SK-N-SH (cell line): ENCODE measurements around the gene ZNF283. TPM values are rescaled to one million over a fixed set of nuclear protein-coding genes. Genes with fewer than 3 reads are reported as not detected.

Source experiments
- CTCF ChIA-PET: fragments of 300-600, 350-600 bp; formaldehyde crosslinking; extraction: SDS; loops from one replicate; lab custom pipeline; 2021; lab: Yijun Ruan, JAX
- POLR2A ChIA-PET: fragments of 350-600 bp; sonication (Branson Sonifier 250); formaldehyde crosslinking; extraction: SDS; loops from one replicate; lab custom pipeline; 2020; ENCODE audit warnings: antibody characterized with exemption, inconsistent platforms; lab: Yijun Ruan, JAX
- DNase-seq: peaks from one replicate; pipeline ENCODE4 v3.0.0; 2012
- H2AFZ ChIP-seq: fragments of 200-600 bp; sonication (generic); 2 replicates; pipeline ENCODE4 v1.8.1; 2016; ENCODE audit warnings: antibody characterized with exemption, mild to moderate bottlenecking, low read depth
- H3F3A ChIP-seq: fragments of 200-600 bp; sonication (generic); replicated peaks from 2 replicates; pipeline ENCODE3; 2016; ENCODE audit warnings: antibody characterized with exemption, mild to moderate bottlenecking; ENCODE audit not compliant: insufficient read depth
- H3K27ac ChIP-seq, 2 experiments: fragments of 200-500 bp in 1 of 2; fragments of 200-600 bp in 1 of 2; sonication (Bioruptor generic) in 1 of 2; sonication (generic), shearing (Covaris generic) in 1 of 2; 2 replicates each; pipeline versions ENCODE4 v1.5.1 to v1.6.1; 2014 to 2016; ENCODE audit warnings: low read depth in 2 of 2, inconsistent platforms in 1 of 2, low read length in 1 of 2, mild to moderate bottlenecking in 1 of 2, mixed read lengths in 1 of 2
- H3K27me3 ChIP-seq: fragments of 200-600 bp; sonication (generic), shearing (Covaris generic); 2 replicates; pipeline ENCODE4 v1.6.1; 2016; ENCODE audit warnings: mixed run types; ENCODE audit not compliant: insufficient read depth
- H3K36me3 ChIP-seq, 2 experiments: fragments of 200-500 bp in 1 of 2; fragments of 200-600 bp in 1 of 2; sonication (Bioruptor generic) in 1 of 2; sonication (generic) in 1 of 2; replicated peaks in 1 of 2; 2 replicates each; pipeline versions ENCODE3 to v1.5.1; 2014 to 2016; ENCODE audit warnings: low read length in 1 of 2, mild to moderate bottlenecking in 1 of 2; ENCODE audit not compliant: insufficient read depth in 2 of 2, control insufficient read depth in 1 of 2
- H3K4me1 ChIP-seq, 2 experiments: fragments of 200-500 bp in 1 of 2; fragments of 200-600 bp in 1 of 2; sonication (Bioruptor generic) in 1 of 2; sonication (generic), shearing (Covaris generic) in 1 of 2; 2 replicates each; pipeline versions ENCODE4 v1.5.1 to v1.6.1; 2014 to 2016; ENCODE audit warnings: low read depth in 1 of 2, low read length in 1 of 2, mixed run types in 1 of 2; ENCODE audit not compliant: insufficient read depth in 2 of 2, control insufficient read depth in 1 of 2
- H3K4me2 ChIP-seq: fragments of 200-600 bp; sonication (generic), shearing (Covaris generic); 2 replicates; pipeline ENCODE4 v1.6.1; 2017; ENCODE audit warnings: mixed run types
- H3K4me3 ChIP-seq, 2 experiments: fragments of 200-500 bp in 1 of 2; fragments of 200-600 bp in 1 of 2; sonication (Bioruptor generic) in 1 of 2; sonication (generic), shearing (Covaris generic) in 1 of 2; 2 replicates each; pipeline versions ENCODE4 v1.5.1 to v1.8.1; 2014 to 2016; ENCODE audit warnings: low read depth in 2 of 2, inconsistent platforms in 1 of 2, low read length in 1 of 2, mild to moderate bottlenecking in 1 of 2, mixed read lengths in 1 of 2, moderate library complexity in 1 of 2
- H3K79me2 ChIP-seq: fragments of 200-600 bp; sonication (generic); 2 replicates; pipeline ENCODE4 v1.8.1; 2017; ENCODE audit warnings: mild to moderate bottlenecking; ENCODE audit not compliant: insufficient read depth
- H3K9ac ChIP-seq: fragments of 200-600 bp; sonication (generic); 2 replicates; pipeline ENCODE4 v1.6.1; 2017; ENCODE audit warnings: mixed run types
- H3K9me2 ChIP-seq: fragments of 200-600 bp; sonication (generic); 2 replicates; pipeline ENCODE4 v1.6.1; 2017; ENCODE audit warnings: mixed run types
- H3K9me3 ChIP-seq: fragments of 200-600 bp; sonication (generic); 2 replicates; pipeline ENCODE4 v1.6.1; 2017; ENCODE audit warnings: mixed run types, mild to moderate bottlenecking, moderate library complexity
- H4K20me1 ChIP-seq: fragments of 200-600 bp; sonication (generic); 2 replicates; pipeline ENCODE4 v1.6.1; 2017; ENCODE audit warnings: mild to moderate bottlenecking, mixed run types; ENCODE audit not compliant: insufficient read depth
- CHD2 ChIP-seq: fragments of 150-350 bp; IDR thresholded peaks from 2 replicates; pipeline ENCODE4 v1.6.1; 2018; ENCODE audit warnings: low read length; ENCODE audit not compliant: partially characterized antibody
- ELF1 ChIP-seq: IDR thresholded peaks from 2 replicates; pipeline ENCODE4 v1.4.0; 2012
- EZH2phosphoT487 ChIP-seq: fragments of 200-600 bp; sonication (generic); IDR thresholded peaks from 2 replicates; pipeline ENCODE4 v1.6.1; 2017; ENCODE audit warnings: low read depth, mixed run types, mild to moderate bottlenecking, antibody characterized with exemption, moderate library complexity, borderline replicate concordance
- FOSL2 ChIP-seq: IDR thresholded peaks from 2 replicates; pipeline ENCODE4 v1.4.0; 2012; ENCODE audit warnings: low read depth, mild to moderate bottlenecking, moderate library complexity, borderline replicate concordance
- GATA2 ChIP-seq: sonication (generic); formaldehyde crosslinking; IDR thresholded peaks from 2 replicates; pipeline ENCODE4 v1.5.0; 2020; ENCODE audit warnings: mild to moderate bottlenecking, missing genetic modification reagents
- JUND ChIP-seq: IDR thresholded peaks from 2 replicates; pipeline ENCODE4 v1.4.0; 2012
- MEF2A ChIP-seq: IDR thresholded peaks from 2 replicates; pipeline ENCODE4 v1.4.0; 2012; ENCODE audit warnings: low read depth, borderline replicate concordance
- MXI1 ChIP-seq: IDR thresholded peaks from 2 replicates; pipeline ENCODE4 v1.6.1; 2012; ENCODE audit warnings: mild to moderate bottlenecking, low read depth, low read length, improper control_type of control experiment
- NFIC ChIP-seq: IDR thresholded peaks from 2 replicates; pipeline ENCODE4 v1.4.0; 2012; ENCODE audit warnings: borderline replicate concordance
- PBX3 ChIP-seq: IDR thresholded peaks from 2 replicates; pipeline ENCODE4; 2012
- POLR2AphosphoS5 ChIP-seq: IDR thresholded peaks from 2 replicates; pipeline ENCODE4 v1.6.1; 2012; ENCODE audit warnings: low read depth, low read length
- RXRA ChIP-seq: IDR thresholded peaks from 2 replicates; pipeline ENCODE4 v1.4.0; 2012; ENCODE audit warnings: low read depth, mild to moderate bottlenecking, borderline replicate concordance
- SIN3A ChIP-seq: IDR thresholded peaks from 2 replicates; pipeline ENCODE4 v1.6.1; 2012; ENCODE audit warnings: low read depth, mild to moderate bottlenecking, low read length, moderate library complexity, borderline replicate concordance
- SMC3 ChIP-seq: IDR thresholded peaks from 2 replicates; pipeline ENCODE4 v1.6.1; 2012; ENCODE audit warnings: low read depth, low read length, improper control_type of control experiment
- TAF1 ChIP-seq: IDR thresholded peaks from 2 replicates; pipeline ENCODE4 v1.6.1; 2012; ENCODE audit warnings: low read depth, mild to moderate bottlenecking, low read length, moderate library complexity, borderline replicate concordance
- TCF12 ChIP-seq: IDR thresholded peaks from 2 replicates; pipeline ENCODE4 v1.4.0; 2012
- TEAD4 ChIP-seq: IDR thresholded peaks from 2 replicates; pipeline ENCODE4 v1.4.0; 2012; ENCODE audit warnings: mild to moderate bottlenecking, borderline replicate concordance; ENCODE audit not compliant: insufficient read depth
- USF2 ChIP-seq: fragments of 150-350 bp; IDR thresholded peaks from 2 replicates; pipeline ENCODE4 v1.6.1; 2017; ENCODE audit warnings: antibody characterized with exemption, low read length, low read depth, borderline replicate concordance
- YY1 ChIP-seq: IDR thresholded peaks from 2 replicates; pipeline ENCODE4 v1.4.0; 2012; ENCODE audit warnings: low read depth, mild to moderate bottlenecking
- whole genome bisulfite sequencing: methylation state at CpG from one replicate; pipeline ENCODE4 v1.1.6; 2017; ENCODE audit warnings: low lambda C conversion rate; 5-methylcytosine and 5-hydroxymethylcytosine counted together
- polyA plus RNA-seq, 3 experiments: library from polyadenylated mRNA; depleted of rRNA; stranded (reverse); fragments of >200 nt; gene quantifications; 2 replicates each; pipeline ENCODE4 v1.2.3, GENCODE V29; 2012
- TF ChIP-seq, protein P1 (sequence below): fragments of 150-350 bp; IDR thresholded peaks from 2 replicates; pipeline ENCODE4 v1.6.1; 2016; ENCODE audit warnings: mild to moderate bottlenecking, low read depth, low read length
- TF ChIP-seq, protein P2 (sequence below): fragments of 200-600 bp; sonication (generic); IDR thresholded peaks from 2 replicates; pipeline ENCODE4 v1.6.1; 2017; ENCODE audit warnings: antibody characterized with exemption, mild to moderate bottlenecking, moderate library complexity
- TF ChIP-seq, protein P3 (sequence below): IDR thresholded peaks from 2 replicates; pipeline ENCODE4 v1.4.0; 2012; ENCODE audit warnings: low read depth, borderline replicate concordance

Gene ZNF283
- polyA plus RNA-seq, 1 of the 3 experiments (the other 2 are of a cell fraction) = 1.6 TPM

GRCh38 chr19:43778651-43779050 is 48.5 kb upstream of the ZNF283 start (continued):
- TF ChIP-seq EZH2phosphoT487 (no peak), TAF1 (no peak), ELF1 (no peak), MXI1 (no peak), NFIC (no peak), TEAD4 (no peak)
- TF ChIP-seq, protein P1, sequence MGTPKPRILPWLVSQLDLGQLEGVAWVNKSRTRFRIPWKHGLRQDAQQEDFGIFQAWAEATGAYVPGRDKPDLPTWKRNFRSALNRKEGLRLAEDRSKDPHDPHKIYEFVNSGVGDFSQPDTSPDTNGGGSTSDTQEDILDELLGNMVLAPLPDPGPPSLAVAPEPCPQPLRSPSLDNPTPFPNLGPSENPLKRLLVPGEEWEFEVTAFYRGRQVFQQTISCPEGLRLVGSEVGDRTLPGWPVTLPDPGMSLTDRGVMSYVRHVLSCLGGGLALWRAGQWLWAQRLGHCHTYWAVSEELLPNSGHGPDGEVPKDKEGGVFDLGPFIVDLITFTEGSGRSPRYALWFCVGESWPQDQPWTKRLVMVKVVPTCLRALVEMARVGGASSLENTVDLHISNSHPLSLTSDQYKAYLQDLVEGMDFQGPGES = no peak

DNA sequence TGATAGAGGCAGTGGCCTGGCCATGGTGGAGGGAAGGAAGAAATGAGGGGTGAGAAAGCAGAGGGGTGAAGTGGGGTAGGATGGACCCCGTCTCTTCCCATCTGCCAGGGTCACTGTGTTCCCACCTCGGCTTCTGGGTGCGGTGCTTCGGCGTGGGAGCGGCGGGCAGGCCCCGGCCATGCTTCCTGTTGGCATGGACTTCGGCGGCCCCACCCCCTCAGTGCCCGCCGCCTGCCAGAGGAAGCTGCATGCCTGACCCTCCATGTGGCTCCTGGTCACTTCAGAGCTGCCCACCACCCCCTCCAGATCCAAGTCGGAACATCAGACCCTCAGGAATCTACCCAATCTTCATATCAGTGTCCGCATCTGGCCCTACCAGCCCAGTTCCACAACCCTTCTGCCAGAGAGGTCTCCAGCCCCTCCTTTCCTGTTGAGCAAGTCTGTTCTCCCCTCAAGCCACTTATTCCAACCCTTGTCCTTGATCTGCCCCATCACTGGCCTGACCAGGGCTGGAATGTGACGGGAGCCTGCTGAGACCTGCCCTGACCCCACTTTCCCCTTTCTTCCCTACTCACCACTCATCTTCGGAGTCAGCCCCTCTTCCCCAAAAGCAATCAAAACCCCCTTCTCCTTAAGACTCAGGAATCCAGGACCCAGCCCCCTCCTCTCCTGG is 47.8 kb upstream of the ZNF283 start:
- H3K27ac ChIP-seq = no peak overlapping the region
- CTCF ChIA-PET = interaction anchor here (1.1 to 7.6 kb wide), 4 partner anchors 12 to 34 kb away, joined by 3 to 62 read pairs (median 28); no protein-coding TSS in a partner anchor
- H4K20me1 ChIP-seq = no peaks in the 10 kb centered on the region
- H3K4me1 ChIP-seq = peaks cover 12 to 24% of the 10 kb centered on the region in 2 experiments; a peak in 3 of 4 replicates
- DNase-seq = no peak
- H3K36me3 ChIP-seq = no peaks in the 10 kb centered on the region
- H3K9ac ChIP-seq = no peak overlapping the region; the same call in 1 of the 2 replicates
- no peaks in the 10 kb centered on the region for H3K79me2 ChIP-seq
- TF ChIP-seq TCF12 (no peak), SMC3 (no peak), SIN3A (no peak), GATA2 (CRISPR knock-in tag) (no peak), CHD2 (no peak), POLR2AphosphoS5 (no peak), PBX3 (no peak), USF2 (no peak), YY1 (no peak), MEF2A (no peak), RXRA (no peak), FOSL2 (no peak), JUND (no peak)
- TF ChIP-seq, protein P2, sequence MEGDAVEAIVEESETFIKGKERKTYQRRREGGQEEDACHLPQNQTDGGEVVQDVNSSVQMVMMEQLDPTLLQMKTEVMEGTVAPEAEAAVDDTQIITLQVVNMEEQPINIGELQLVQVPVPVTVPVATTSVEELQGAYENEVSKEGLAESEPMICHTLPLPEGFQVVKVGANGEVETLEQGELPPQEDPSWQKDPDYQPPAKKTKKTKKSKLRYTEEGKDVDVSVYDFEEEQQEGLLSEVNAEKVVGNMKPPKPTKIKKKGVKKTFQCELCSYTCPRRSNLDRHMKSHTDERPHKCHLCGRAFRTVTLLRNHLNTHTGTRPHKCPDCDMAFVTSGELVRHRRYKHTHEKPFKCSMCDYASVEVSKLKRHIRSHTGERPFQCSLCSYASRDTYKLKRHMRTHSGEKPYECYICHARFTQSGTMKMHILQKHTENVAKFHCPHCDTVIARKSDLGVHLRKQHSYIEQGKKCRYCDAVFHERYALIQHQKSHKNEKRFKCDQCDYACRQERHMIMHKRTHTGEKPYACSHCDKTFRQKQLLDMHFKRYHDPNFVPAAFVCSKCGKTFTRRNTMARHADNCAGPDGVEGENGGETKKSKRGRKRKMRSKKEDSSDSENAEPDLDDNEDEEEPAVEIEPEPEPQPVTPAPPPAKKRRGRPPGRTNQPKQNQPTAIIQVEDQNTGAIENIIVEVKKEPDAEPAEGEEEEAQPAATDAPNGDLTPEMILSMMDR = no peak
- TF ChIP-seq, protein P1 = no peak
- TF ChIP-seq, protein P3, sequence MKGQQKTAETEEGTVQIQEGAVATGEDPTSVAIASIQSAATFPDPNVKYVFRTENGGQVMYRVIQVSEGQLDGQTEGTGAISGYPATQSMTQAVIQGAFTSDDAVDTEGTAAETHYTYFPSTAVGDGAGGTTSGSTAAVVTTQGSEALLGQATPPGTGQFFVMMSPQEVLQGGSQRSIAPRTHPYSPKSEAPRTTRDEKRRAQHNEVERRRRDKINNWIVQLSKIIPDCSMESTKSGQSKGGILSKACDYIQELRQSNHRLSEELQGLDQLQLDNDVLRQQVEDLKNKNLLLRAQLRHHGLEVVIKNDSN = no peak
- WGBS = 87% methylated on average over 10 of the region's 16 CpGs
- peak overlapping the region; percentile 85 for H3K4me2 ChIP-seq
- H2AFZ ChIP-seq = no peak overlapping the region
- H3K27me3 ChIP-seq = no peaks in the 10 kb centered on the region
- POLR2A ChIA-PET = no interaction called here
- no peaks in the 10 kb centered on the region for H3K9me3 ChIP-seq
- peaks cover 10% of the 10 kb centered on the region for H3F3A ChIP-seq
- no peaks in the 10 kb centered on the region for H3K9me2 ChIP-seq
- 0 out of 4 replicates have a peak overlapping the region, but pooled peaks of 1 of the 2 experiments have one; percentile 46 for H3K4me3 ChIP-seq
